Astrocyte of the cerebellum (primary cell): ENCODE data around the gene SEMA4G.

Source experiments
- DNase-seq: peaks from one replicate; pipeline ENCODE4 v3.0.0-alpha.2; 2011; ENCODE audit warnings: low read depth
- H3K4me3 ChIP-seq: 2 replicates; pipeline ENCODE4 v1.5.1; 2011; ENCODE audit warnings: mild to moderate bottlenecking, low read depth, low read length, moderate library complexity
- in situ Hi-C: cut with HindIII; loops from 2 replicates; pipeline ENCODE4 v1.10.0; 2017; ENCODE audit warnings: low sequenced_read_pairs
- TF ChIP-seq, protein P1 (sequence below): IDR thresholded peaks from 2 replicates; pipeline ENCODE4 v1.5.1; 2012; ENCODE audit warnings: low read length, low read depth, moderate library complexity, mild to moderate bottlenecking; ENCODE audit errors: missing control alignments

The SEMA4G gene

DNA sequence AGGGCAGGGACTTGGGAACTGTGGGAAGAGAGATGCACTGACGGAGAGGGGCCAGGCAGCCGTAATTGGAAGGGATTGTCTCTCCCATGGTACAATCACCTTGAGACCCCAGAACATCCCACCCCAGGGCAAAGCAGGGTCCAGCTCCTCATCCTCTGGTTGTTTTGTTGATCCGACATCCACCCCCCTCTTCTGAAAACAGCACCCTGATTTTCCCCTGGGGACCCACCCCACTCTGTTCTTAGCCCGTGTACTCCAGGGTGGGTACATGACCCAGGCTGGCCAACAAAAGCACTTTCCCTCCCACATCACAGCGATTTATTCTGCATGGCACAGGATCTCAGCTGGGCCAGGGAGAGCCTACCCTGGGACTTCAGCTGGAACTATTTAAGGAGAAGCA, 47.5 kb downstream of the SEMA4G start:
- TF ChIP-seq, protein P1, sequence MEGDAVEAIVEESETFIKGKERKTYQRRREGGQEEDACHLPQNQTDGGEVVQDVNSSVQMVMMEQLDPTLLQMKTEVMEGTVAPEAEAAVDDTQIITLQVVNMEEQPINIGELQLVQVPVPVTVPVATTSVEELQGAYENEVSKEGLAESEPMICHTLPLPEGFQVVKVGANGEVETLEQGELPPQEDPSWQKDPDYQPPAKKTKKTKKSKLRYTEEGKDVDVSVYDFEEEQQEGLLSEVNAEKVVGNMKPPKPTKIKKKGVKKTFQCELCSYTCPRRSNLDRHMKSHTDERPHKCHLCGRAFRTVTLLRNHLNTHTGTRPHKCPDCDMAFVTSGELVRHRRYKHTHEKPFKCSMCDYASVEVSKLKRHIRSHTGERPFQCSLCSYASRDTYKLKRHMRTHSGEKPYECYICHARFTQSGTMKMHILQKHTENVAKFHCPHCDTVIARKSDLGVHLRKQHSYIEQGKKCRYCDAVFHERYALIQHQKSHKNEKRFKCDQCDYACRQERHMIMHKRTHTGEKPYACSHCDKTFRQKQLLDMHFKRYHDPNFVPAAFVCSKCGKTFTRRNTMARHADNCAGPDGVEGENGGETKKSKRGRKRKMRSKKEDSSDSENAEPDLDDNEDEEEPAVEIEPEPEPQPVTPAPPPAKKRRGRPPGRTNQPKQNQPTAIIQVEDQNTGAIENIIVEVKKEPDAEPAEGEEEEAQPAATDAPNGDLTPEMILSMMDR, result no peak
- H3K4me3 ChIP-seq, result no peak overlapping the region
- in situ Hi-C loops, result no loop called here
- DNase-seq, result no peak

DNA sequence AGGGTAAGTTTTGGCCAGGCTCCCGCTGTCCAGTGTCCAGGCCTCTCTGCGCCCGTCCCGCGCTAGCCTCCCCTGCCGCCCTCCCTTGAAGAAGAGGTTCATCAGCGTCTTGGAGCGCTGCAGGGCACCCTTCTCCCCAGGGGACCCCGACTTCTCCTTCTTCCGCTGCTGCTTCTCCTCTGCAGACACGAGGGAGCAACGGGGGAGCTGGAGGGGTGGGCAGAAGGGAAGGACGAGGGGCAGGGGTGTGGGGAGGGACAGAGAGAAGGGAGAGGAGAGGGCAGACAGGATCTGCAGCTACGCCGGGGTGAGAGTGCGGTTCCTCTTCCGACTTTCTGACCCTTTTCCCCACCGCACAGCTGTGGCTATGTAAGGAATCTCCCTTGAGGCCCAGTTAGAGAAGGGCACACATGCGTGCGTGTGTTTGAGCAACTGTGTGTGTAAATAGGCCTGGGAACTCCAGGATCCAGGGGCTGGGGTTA, 48.9 kb downstream of the SEMA4G start:
- no peak for DNase-seq
- TF ChIP-seq, protein P1, result no peak

DNA sequence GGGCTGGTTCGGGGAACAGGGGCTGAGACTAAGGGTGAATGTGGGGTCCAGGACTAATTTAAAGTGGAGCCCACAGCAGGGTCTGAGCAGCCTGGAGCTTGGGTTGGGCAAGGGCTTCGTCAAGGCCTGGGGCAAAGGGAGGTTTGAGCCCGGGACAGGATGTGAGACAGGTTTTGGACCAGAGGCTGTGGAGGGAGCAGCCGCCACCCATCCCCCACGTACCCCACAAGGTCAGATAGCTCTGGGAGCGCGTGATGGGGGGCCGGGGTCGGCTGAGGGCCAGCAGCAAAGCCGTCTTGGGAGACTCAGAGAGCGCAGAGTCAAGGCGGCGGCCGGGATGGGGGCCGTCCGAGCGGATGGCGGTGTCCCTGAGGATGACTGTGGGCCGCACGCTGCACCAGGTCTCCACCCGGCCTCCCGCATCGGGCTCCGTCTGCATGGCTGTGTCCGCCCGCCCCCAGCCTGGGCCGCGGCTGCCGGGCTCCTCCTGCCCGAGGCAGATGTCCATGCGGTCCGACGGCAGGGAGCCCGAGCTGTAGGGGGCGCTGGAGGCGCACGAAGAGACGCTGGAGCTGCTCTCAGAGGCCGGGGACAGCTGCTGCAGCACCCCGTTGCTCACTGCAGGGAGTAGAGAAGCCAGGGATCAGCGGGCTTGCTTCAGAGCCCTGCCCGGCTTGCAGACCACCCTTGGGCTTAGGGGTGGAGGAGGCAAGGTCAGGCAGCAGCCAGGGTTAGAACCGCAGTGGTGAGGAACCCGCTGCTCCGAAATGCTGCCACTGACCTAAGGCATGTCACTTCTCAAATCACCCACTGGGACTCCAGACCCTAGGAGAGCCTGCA, 49.5 kb downstream of the SEMA4G start:
- in situ Hi-C loops, result no loop called here
- DNase-seq, result no peak
- H3K4me3 ChIP-seq, result no peak overlapping the region
- TF ChIP-seq, protein P1, result peak; percentile 76

More for the DNA sequence above, 48.9 kb downstream of the SEMA4G start:
- no peak overlapping the region for H3K4me3 ChIP-seq
- in situ Hi-C loops, result no loop called here
